Thoracic aorta (tissue), 2 donors: ENCODE data around the gene TTC39C. TPM values are rescaled to one million over a fixed set of nuclear protein-coding genes. Genes with fewer than 3 reads are reported as not detected.

Experiments
- ATAC-seq: fragments of 150-250 bp; one replicate; pipeline ENCODE4 v1.8.0; 2017; ENCODE audit warnings: low read depth; ENCODE audit not compliant: insufficient number of reproducible peaks, low FRiP score
- DNase-seq: peaks from one replicate; pipeline ENCODE4 v3.0.0-alpha.2; 2020; ENCODE audit warnings: low spot score
- H3K27ac ChIP-seq, 2 donors: fragments of 200-600 bp; sonication (generic); 1 replicate in 1 of 2; 2 replicates in 1 of 2; pipeline ENCODE4 v1.5.1; 2016; ENCODE audit warnings: mild to moderate bottlenecking in 2 of 2, moderate library complexity in 2 of 2
- H3K27me3 ChIP-seq: fragments of 200-600 bp; sonication (generic); replicated peaks from 2 replicates; pipeline ENCODE4 v1.6.0; 2016; ENCODE audit warnings: mild to moderate bottlenecking; ENCODE audit not compliant: insufficient read depth
- H3K36me3 ChIP-seq: fragments of 200-600 bp; sonication (generic); one replicate; pipeline ENCODE4 v1.5.1; 2016
- H3K4me1 ChIP-seq, 2 donors: fragments of 200-600 bp; sonication (generic); 1 replicate in 1 of 2; 2 replicates in 1 of 2; pipeline versions ENCODE4 v1.5.1 to v1.6.0; 2016; ENCODE audit warnings: low read depth in 2 of 2, mild to moderate bottlenecking in 1 of 2; ENCODE audit not compliant: control insufficient read depth in 1 of 2
- H3K4me3 ChIP-seq: fragments of 200-600 bp; sonication (generic); 2 replicates; pipeline ENCODE4 v1.5.1; 2016; ENCODE audit warnings: mild to moderate bottlenecking
- H3K9me3 ChIP-seq: fragments of 200-600 bp; sonication (generic); 2 replicates; pipeline ENCODE4 v1.5.1; 2016
- total RNA-seq, 2 donors: library from RNA; depleted of rRNA; stranded (reverse); fragments of >200 nt; gene quantifications; one replicate each; pipeline versions ENCODE4 v1.1.0 to v1.2.3, GENCODE V29; 2016
- TF ChIP-seq, protein P1 (sequence below): fragments of 200-600 bp; sonication (generic); IDR thresholded peaks from one replicate; pipeline ENCODE4 v1.5.1; 2019; ENCODE audit warnings: antibody characterized with exemption

TTC39C gene
- total RNA-seq, 2 donors from 2014 or later, result 13.5 to 23.4 TPM

DNA sequence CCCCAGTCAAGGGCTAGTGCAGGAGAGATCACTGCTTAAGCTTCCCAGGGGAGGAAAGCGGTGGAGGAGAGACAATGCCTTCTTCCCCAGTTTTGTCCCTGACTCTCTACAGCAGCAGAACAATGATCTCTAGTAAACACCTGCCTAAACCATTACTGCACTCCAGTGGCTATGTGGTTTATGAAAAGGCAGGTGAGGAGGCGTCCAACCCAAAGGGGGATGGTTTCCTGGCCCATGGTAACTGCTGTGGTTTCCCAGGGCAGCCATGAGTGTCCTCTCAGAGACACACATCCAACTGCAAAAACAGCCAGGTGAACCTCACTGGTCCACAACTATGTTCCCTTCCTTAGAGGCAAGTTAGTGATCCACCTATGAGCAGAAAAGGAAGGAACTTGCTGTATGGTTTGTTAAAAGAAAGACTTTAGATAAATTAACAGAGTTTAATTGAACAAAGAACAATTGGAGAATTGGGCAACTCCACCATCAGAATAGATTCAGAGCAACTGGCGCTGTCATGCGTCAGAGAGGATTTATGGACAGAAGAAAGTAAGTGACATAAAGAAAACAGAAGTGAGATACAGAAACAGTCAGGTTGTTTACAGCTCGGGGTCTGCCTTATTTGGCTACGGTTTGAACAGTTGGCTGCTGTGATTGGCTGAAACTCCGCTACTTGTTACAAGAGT lies 4.8 kb upstream of the TTC39C start:
- Histone ChIP-seq H3K4me1 (no peaks in the 10 kb centered on the region), H3K36me3 (no peaks in the 10 kb centered on the region), H3K4me3 (no peak overlapping the region), H3K27ac (no peak overlapping the region), H3K27me3 (no peaks in the 10 kb centered on the region), H3K9me3 (no peaks in the 10 kb centered on the region)
- no peak for ATAC-seq
- DNase-seq, result no peak
- TF ChIP-seq, protein P1, sequence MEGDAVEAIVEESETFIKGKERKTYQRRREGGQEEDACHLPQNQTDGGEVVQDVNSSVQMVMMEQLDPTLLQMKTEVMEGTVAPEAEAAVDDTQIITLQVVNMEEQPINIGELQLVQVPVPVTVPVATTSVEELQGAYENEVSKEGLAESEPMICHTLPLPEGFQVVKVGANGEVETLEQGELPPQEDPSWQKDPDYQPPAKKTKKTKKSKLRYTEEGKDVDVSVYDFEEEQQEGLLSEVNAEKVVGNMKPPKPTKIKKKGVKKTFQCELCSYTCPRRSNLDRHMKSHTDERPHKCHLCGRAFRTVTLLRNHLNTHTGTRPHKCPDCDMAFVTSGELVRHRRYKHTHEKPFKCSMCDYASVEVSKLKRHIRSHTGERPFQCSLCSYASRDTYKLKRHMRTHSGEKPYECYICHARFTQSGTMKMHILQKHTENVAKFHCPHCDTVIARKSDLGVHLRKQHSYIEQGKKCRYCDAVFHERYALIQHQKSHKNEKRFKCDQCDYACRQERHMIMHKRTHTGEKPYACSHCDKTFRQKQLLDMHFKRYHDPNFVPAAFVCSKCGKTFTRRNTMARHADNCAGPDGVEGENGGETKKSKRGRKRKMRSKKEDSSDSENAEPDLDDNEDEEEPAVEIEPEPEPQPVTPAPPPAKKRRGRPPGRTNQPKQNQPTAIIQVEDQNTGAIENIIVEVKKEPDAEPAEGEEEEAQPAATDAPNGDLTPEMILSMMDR, result no peak

DNA sequence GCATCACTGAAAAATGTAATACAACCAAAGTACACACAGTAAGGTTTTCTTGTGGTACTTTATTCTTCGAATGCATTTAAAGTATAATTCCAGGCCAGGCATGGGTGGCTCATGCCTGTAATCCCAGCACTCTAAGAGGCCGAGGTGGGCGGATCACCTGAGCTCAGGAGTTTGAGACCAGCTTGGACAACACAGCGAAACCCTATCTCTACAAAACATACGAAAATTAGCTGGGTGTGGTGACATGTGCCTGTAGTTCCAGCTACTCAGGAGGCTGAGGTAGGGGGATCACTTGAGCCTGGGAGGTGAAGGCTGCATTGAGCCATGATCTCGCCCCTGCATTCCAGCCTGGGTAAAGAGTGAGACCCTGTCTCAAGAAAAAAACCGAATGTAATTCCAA lies 3.9 kb upstream of the TTC39C start:
- TF ChIP-seq, protein P1, result no peak
- Histone ChIP-seq H3K4me3 (no peak overlapping the region), H3K36me3 (no peaks in the 10 kb centered on the region), H3K4me1 (peaks cover under 1 to 7% of the 10 kb centered on the region in 2 donors), H3K27ac (no peak overlapping the region), H3K27me3 (no peaks in the 10 kb centered on the region), H3K9me3 (no peaks in the 10 kb centered on the region)
- ATAC-seq, result no peak
- DNase-seq, result no peak

DNA sequence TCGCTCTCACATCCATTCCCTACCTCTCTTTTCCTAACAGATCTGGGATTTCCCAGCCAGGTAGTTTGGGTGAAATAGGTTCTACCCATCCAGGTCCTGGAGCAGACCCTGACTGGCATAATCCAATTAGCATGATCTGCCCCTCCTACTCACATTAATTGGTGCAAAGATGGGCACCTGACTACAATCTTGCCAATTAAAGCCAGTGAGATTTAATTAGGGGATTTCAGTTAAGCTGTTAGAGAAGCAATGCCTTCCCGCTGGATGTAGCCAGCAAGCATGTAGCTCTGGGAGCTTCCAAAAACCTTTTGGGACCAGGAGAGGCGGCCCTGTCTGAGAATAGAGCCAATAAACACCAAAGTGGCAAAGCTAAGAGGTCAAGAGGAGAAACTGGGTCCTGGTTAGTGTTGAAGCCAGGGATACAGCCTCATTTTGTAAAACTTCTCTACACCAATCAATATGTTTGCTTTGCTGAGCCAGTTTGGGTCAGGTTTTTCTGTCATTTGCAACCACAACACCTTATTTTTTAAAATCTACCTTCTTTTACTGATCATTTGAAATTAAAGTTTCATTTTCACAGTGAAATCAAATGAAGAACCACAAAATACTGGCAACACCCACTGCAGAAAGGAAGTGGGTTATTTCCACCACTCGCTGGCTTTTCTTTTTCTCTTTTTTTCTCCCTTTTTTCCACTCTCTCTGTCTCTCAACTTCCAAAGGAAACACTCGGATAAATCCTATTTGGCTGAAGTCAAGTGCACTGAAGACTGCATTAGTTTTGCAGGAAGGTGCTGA lies 3.2 kb upstream of the TTC39C start:
- TF ChIP-seq, protein P1, result no peak
- Histone ChIP-seq H3K4me1 (peaks cover 3 to 13% of the 10 kb centered on the region in 2 donors), H3K36me3 (no peaks in the 10 kb centered on the region), H3K9me3 (no peaks in the 10 kb centered on the region), H3K27ac (no peak overlapping the region), H3K27me3 (no peaks in the 10 kb centered on the region), H3K4me3 (no peak overlapping the region)
- ATAC-seq (no peak), DNase-seq (no peak)

DNA sequence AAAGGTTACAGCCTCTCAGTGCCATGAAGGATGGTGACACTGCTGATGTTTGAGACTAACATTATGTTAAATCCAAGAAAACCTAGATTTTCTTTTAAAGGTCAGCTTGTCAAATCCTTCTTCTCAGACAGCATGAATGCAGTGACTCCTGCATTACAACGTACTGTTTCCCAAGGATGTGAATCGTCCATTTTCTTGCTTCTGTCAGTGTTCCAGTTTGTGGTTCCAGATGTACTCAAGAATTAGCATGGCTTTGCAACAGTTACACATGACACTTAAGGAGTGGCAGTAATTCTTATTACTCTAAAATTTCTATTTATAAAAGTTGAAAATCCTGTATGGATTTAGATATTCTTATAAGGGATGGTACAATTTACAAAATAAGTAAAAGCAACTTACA lies 1.5 kb upstream of the TTC39C start:
- TF ChIP-seq, protein P1, result no peak
- Histone ChIP-seq H3K9me3 (no peaks in the 10 kb centered on the region), H3K27me3 (no peaks in the 10 kb centered on the region), H3K27ac (no peak overlapping the region), H3K4me1 (peaks cover 3 to 13% of the 10 kb centered on the region in 2 donors), H3K36me3 (no peaks in the 10 kb centered on the region), H3K4me3 (no peak overlapping the region)
- DNase-seq (no peak), ATAC-seq (no peak)

DNA sequence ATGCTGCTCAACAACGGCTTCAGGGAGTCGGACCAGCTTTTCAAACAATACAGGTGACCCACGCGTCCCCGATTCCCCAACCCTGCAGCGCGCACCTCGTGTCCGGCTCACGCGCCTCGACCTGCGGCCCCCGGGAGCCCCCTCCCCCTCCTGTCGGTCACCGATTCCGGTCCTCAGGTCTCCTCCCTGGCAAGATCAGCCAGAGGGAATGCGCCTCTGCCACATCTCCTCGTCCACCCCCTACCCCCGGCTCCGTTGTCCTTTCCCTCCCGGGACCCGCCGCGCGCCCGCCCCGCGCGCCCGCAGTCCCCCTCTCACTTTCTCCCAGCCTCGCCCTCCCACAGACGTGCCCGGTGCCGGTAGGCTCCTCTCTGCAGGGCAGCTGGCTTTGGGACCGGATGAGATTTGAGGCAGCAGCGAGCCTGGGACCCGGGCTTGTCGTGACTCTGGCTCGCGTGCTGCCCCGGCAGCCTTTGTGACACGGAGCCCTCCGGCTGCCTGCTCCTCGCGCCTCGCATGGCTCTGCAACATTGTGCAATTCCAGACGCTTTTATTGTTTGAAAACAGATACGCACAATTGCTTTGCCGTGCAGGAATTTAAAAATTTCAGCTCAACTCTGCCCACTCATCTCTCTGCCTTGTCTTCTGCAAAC lies 558 bp downstream of the TTC39C start:
- Histone ChIP-seq H3K36me3 (no peaks in the 10 kb centered on the region), H3K27ac (peak overlapping the region; percentile 66 to 70), H3K27me3 (no peaks in the 10 kb centered on the region), H3K4me3 (peak overlapping the region; percentile 95), H3K9me3 (no peaks in the 10 kb centered on the region), H3K4me1 (peaks cover 3 to 13% of the 10 kb centered on the region in 2 donors)
- no peak for DNase-seq
- no peak for ATAC-seq
- TF ChIP-seq, protein P1, result no peak
